ENCODE measurements around the gene KRTAP6-3. TPM values are rescaled to one million over a fixed set of nuclear protein-coding genes. Genes with fewer than 3 reads are reported as not detected.

KRTAP6-3 gene, protein sequence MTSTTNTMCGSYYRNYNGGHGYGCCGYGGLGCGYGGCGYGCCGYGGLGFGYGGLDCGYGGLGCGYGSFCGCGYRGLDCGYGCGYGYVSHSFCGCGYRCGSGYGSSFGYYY
- polyA plus RNA-seq (ENCODE audit: insufficient read depth in 1 of 5, insufficient read length in 5 of 5, low replicate concordance in 1 of 5): not detected
- long read RNA-seq, donor 1: 0 reads
- long read RNA-seq, donor 2: 0 reads
- long read RNA-seq, donor 3: 0 reads
- long read RNA-seq, donor 4: 0 reads
- long read RNA-seq, donor 5: 0 reads
- long read RNA-seq, donor 6: 0 reads
- long read RNA-seq, donor 7: 0 reads
- long read RNA-seq, donor 8: 0 reads

DNA sequence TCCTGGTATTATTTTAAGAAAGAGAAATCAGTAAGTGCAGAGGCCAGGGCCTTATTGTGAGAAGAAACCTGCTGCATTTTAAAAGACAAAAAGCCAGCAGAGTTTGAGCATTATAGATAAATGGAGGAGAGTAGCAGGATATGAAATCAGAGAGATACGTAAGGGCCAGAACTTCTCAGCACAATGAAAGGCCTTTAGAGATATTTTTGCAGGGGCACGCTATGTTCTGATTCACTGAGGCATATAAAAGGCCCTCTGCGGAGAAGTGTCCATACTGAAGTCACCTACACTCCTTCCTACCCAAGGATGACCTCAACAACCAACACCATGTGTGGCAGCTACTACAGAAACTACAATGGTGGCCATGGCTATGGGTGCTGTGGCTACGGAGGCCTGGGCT lies at the start of gene KRTAP6-3:
TSS of gene KRTAP6-3 (plus strand) at position 301 of the 400 bp plus-strand sequence. CDS start at position 307, 6 bp downstream.
- no peak for DNase-seq

DNA sequence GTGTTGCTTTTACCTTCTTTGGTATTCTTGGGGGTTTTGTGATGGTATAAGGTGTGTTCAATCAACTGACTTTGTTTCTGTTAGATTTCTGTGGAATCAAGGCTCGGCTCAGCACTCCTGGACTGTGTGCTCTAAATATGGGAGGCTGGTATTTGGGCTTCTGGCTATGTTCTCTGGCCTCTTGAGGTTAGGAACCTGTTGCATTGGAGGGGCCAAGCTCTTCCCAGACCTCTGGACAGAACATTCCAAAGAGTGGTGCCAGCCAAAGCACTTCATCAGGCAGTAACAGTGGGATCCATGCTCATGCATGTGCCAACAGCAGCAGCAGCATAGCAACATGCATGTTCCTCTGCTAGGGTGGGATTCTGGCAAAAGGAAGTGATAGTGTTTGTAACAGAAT lies 39.5 kb upstream of the KRTAP6-3 start:
- DNase-seq: no peak

DNA sequence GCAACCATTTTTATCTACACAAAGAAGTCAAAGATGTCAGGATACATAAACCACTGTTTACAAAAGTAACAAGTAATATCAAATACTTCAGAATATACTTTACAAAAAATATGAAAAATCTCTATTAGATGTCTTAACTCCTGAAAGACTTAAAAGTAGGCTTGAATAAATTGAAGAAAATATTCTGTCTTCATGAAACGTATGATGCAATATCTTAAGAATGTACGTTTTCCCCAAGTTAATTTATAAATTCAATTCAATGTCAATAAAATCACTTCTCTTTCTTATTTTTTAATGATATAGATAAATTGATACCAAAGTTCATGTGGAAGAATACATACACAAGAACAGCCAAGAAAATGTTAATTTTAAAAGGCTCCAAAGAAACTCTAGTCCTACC lies 37.1 kb upstream of the KRTAP6-3 start:
- no peak for DNase-seq

DNA sequence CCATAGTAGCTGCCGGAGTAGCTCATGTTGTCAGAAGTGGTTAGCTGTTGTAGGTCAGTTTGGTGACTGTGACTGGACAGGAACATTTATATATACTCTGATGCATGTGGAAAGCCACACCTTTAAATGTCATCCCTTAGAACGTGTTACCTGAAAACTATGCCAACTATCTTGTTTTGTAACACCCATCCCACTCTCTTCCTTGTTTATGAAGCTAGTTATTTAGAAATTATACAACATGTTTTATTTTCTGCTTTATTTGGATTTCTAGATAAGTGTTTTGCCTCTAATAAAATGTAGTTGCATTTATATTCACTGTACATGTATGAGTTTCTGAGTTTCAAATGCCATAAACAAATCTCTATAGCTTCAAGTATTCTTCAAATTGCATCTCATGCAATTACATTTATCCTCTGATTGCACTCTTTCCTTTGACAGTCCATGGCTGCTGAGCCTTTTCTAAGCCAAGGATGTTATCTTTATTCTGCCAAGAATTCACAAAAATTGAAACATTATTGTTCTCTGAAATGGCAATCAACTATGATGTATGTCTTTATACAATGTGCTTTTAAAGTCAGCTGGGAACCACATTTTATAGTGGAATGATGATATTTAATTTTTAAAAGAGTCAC lies 30.9 kb upstream of the KRTAP6-3 start, which contains the start of gene KRTAP19-7:
TSS of gene KRTAP19-7 (minus strand) at position 51 of the 632 bp plus-strand sequence. CDS start at position 26, 25 bp downstream.
- DNase-seq: no peak

DNA sequence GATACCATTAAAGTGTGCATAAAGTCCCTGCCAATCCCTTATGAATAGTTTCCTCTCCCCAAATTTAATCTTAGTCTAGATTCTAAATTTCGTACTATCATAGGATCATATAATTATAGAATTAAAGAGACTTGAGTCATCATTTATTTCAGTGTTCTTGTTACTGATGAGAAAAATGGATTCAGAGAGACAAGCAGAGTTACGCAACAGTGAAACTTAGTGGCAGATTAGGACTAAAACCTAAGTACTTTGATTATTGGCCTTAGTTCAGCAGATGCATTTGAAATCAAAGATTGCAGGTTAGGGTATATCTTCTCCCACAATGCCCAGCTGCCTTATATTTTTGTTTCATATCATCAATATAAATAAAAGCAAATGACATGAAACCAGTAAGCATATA lies 30.3 kb upstream of the KRTAP6-3 start:
- no peak for DNase-seq

DNA sequence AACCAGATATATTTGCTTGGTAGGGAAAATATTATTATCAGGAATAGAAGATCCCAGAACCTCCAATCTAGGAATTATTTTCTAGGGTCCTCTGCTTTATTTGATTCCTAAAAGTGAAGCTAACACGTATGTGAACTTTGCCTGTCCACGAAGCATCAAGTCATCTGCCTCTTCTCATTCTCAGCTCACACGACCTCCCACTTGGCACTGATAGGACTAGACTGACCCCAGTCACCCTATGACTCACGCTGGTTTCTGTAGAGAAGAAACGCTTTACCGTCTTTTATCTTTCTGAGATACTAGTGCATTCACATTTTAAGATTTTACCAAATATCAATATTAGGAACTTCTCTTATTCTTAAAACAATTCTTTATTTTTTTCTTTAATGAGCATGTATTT lies 29.2 kb upstream of the KRTAP6-3 start:
- DNase-seq: no peak

DNA sequence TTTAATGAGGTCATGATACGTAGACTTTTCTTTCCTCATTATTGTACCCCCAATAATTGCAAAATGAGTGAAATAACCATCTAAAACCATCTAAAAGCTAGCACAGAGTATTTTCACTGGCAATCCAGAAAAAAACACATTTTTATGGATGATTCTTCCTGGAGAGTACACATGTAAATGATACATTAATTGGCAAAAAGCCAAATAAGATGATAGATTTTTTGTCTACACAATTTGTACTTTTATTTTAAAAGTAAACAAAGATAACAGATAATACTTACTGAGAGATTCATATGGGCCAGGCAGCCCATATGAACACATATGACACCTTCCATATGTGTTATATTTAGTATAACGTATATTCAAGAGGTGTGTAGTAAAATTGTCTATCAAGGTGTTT lies 28.6 kb upstream of the KRTAP6-3 start:
- DNase-seq: no peak

DNA sequence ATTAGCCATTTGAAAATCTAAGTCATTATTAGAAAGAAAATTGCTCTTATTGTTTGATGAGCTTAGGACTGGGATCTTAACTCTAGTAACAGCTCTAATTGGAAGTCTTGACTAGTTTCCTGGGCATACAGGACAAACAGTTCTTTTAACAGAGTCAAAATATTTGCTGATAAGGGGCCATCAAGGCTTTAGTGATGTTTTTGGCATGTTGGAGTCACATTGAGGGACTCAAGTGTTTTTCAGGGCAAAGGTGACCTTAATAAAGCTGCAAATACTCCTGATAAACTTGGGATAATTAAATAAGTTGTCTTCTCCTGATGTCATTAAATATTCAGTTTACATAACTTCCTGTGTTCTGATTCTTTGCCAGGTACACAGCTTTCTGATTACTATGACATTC lies 24.6 kb upstream of the KRTAP6-3 start:
- no peak for DNase-seq

DNA sequence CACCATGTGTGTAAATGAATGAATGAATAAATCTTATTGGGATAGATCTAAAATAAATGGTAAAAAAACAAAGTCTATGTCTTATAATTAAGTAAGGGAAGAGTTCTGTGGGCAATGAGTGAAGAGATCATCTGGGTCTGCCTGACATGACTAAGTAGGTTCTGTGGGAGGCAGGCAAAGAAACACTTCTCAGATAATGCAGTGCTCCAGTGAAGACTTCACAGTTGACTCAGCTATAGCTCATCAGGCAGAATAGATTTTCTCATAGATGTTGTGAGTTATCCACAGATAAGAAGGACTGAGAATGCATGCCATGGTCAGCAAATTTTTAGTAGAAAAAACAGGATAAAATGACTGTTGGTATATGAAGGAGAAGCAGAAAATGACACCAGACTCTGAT lies 14.5 kb upstream of the KRTAP6-3 start:
- DNase-seq: no peak

DNA sequence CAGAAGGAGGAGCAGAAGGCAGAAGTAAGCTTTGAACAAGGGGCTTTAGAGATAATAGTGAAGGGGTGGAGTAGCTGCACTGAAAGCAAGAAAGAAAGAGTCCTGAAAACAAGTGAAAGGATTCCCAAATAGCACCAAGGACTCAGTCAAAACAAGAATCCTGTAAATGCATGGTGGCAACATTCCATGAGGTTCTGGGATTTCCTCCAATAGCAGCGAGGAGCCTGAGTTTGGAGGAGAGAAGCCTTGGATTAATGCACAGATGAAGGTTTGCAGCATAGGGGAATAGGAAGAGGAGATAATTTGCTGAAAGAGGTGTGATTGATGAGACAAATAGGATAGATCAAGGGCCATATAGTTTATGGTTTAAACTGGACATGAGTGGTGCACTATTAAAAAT lies 12.9 kb upstream of the KRTAP6-3 start:
- no peak for DNase-seq

DNA sequence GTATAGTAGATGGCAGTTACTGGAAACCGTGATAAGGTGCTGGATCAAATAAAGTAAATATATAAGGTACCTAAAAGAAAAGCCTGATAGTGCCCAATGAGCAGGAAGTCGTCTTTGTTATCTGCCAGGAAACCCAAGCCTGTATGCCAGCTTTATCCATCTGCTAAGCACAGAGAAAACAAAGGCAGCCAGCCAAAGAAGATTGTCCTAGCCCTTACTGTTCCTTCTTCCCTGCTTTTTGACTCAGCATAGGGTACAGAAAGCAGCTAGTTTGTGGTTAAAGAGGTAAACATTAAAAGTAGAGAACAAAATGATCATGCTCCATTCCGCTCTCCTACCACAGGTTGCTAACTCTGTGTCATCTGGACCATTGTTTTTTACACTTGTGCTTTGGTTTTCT lies 12.1 kb upstream of the KRTAP6-3 start:
- no peak for DNase-seq

DNA sequence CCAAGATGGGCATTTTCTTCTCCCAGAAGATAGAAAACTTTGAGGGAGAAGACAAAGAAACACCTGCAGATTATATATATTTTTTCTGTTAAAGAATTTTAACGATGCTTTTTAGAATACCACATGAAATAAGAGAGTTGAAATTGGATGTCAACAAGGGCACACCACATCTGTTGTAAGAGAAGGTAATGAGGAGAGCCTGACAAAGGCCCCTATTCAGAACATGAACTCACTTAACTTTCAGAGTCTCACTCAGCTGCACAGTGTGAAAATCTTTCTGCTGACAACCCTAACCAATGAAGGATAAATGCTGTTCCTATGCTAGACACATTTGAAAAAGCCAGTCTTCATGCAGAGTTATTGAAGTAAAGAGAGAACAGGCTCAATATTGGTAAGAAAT lies 9.4 kb upstream of the KRTAP6-3 start:
- DNase-seq: no peak

DNA sequence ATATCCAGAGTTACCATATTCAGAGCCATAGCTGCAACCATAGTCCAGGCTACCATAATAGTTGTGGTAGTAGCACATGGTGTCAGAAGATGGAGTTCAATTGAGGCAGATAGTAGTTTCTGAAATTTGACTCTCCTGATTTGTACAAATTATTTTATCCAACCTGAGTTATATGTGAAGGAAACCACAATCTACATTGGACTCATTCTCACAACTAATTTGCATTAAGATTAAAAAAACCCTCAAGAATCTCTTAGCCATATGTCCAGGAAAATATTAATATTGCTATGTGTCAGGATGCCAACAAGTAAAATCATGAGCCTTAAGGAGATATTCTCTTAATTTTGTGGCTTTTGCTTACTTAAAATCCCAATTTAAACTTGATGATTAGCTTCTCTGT lies 1.9 kb upstream of the KRTAP6-3 start, which contains the start of gene KRTAP22-2:
TSS of gene KRTAP22-2 (minus strand) at position 101 of the 400 bp plus-strand sequence.
- no peak for DNase-seq

DNA sequence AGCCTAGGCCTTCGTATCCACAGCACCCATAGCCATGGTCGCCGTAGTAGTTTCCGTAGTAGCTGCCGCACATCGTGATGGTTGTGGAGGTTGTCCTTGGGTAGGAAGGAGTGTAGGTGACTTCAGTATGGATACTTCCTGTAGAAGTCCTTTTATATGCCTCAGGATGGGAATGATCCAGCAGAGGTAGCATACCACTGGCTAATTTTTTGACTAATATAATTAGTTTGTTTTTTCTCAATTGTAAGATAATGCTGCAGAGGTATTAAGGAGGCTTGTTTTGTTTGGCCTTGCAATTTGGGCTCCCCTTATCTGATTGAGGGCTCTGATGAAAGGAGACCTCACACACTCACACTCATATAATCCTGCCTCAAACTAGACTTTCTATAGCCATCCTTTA lies 6.6 kb downstream of the KRTAP6-3 start, which contains the start of gene KRTAP6-2:
TSS of gene KRTAP6-2 (minus strand) at position 101 of the 400 bp plus-strand sequence. CDS start at position 73, 28 bp downstream.
- no peak for DNase-seq

DNA sequence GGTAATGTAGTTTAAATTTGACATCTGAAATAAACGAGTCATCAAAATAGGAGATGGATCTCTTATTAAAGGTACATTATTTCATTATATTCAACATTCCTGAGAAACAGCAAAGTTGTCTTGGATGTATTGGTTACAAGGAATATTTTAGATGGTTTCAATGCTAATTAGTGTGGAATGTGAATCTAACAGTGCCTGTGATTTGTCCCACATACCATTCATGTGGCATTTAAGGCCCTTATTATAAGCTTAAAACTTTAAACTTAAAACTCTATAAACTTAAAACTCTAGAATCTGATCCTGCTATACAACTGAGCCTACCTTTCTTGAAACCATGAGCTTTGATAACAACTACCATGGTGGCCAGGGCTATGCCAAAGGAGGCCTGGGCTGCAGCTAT lies 8.5 kb downstream of the KRTAP6-3 start, which contains the start of gene KRTAP22-1:
TSS of gene KRTAP22-1 (plus strand) at position 301 of the 400 bp plus-strand sequence.
- no peak for DNase-seq

DNA sequence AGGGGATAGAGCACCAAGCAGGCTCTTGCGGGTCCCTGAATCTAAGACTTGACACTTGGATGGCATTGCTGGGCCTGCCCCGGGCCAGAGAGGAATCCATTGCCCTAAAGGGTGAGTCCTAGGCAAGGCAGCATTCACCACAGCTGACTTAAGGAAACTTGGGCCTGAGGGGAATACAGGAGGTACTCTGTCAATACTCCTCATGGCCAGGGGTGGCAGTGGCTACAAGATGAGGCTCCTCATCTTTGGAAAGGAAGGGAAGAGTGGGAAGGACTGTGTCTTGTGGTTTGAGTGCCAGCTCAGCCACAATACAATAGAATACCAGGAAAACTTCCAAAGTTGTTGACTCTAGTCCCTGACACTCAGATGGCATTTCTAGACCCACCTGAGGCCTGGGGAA lies 13.7 kb downstream of the KRTAP6-3 start:
- no peak for DNase-seq

DNA sequence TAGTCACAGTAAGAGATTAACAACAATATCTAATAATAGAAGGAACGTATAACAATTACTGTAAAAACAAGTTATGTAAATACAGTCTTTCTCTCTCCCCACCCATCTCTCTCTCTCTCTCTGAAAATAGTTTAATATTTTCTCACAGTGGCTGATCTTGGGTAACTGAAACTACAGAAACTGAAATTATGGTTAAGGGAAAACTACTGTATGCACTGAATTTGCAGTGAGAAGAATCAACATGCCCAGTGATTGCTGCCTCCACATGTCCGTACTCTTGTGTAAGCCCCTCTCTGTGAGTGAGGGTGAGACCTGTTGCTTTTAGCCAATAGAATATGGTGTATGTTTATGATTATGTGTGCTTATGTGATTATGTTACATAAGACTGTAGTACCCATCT lies 19.9 kb downstream of the KRTAP6-3 start:
- DNase-seq: no peak

DNA sequence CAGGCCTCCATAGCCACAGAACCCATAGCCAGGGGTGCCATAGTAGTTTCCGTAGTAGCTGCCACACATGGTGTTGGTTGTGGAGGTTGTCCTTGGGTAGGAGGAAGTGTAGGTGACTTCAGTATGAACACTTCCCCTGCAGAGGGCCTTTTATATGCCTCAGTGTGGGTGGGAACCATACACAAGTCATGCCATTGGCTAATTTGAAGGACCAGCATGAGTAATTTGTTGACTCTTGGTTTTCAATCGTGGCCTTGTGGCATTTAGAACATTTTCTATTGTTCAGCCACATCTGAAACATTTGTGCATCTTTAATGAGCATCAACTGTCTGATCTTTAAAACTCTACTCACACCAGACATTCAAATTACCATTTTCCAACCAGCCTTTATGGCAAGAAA lies 21.6 kb downstream of the KRTAP6-3 start, which contains the start of gene KRTAP6-1:
TSS of gene KRTAP6-1 (minus strand) at position 95 of the 400 bp plus-strand sequence. CDS start at position 69, 26 bp downstream.
- no peak for DNase-seq

DNA sequence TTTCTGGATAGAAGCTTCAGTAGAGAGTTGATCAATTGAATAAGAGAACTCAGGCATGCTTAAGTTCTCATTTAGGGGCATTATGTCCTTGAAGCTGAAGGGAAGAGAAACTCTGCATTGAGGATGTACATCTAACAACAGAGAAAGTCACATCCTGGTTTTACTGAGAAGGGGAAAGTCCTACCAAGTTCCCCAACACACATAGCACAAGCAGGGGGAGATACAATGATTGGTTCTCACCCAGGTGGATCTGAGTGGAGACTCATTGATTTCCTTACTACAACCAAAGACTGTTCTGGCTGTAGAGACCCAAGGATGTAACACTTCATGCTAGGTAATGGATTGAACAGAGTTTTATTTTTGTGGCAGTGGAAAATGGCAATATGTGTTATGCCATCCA lies 23.0 kb downstream of the KRTAP6-3 start:
- DNase-seq: no peak

DNA sequence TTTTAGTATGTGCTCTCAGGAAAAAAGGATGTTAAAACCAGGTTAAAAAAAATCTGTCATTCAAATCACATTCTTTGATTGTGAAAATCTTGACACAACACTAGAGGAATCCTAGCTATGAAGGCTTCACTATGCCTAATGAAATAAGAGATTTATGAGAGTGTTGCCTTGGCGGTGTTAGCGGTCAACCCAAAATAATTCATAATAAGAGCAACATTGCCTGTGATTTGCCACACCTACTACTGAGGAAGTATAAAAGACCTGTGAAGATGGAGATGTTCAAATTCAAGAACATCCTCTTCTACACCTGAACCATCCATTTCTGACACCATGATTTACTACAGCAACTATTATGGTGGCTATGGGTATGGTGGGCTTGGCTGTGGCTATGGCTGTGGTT lies 23.9 kb downstream of the KRTAP6-3 start, which contains the start of gene KRTAP20-1:
TSS of gene KRTAP20-1 (plus strand) at position 301 of the 400 bp plus-strand sequence. CDS start at position 331, 30 bp downstream.
- DNase-seq: no peak

DNA sequence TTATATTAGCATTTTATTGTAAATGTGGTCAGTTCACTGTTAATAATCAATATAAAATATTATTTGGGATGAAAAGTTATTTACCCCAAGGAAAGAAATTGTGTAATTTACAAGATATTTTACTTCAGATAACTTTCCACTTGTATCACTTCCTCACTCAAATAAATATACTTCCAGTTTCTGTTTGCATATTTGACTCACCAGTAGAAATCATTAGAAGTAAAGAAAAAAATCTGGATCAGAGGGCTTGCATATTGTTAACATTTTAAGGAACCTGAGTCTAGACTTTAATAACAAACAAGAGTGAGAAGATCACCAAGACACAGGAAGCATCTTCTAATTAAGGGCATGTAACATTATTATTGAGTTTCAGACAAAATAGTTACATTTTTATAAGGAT lies 27.8 kb downstream of the KRTAP6-3 start:
- no peak for DNase-seq

DNA sequence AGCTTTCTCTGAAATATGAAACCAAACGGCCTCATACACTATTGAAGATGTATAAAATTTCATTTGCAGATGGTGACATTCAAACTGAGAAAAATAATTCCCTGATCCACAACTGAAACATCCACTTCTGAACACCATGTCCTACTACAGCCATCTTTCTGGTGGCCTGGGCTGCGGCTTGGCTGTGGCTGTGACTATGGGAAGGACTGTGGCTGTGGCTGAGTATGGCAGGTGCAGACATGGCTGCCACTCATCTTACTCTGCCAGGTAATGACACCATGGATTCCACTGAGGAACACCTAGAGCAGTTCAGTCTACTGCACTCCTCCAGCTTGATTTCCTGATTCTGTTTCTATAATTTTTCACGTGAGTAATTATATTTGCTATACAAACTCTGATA lies 28.3 kb downstream of the KRTAP6-3 start, which contains the start of gene KRTAP20-4:
TSS of gene KRTAP20-4 (plus strand) at position 106 of the 400 bp plus-strand sequence.
- DNase-seq: no peak

DNA sequence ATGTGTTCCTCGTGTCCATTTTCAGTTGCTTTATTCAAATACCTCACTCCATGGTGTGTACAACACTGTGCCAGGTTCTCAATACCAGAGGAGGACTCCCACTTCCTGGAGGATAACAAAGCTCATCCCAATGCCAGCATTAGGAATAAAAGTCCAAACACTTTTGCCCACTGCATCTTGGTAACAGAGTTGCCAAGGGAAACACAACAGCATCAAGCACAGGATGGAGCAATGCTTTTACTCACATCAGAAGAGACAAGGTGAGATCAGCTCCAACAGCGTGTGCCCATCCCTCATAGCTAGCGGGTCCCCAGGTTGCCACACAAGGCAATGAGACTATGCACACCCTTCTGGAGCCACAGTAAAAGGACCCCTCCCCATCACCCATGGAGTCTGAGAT lies 31.1 kb downstream of the KRTAP6-3 start:
- DNase-seq: no peak
